HepG2 (cell line): ENCODE data around the gene FAM184B. TPM values are rescaled to one million over a fixed set of nuclear protein-coding genes. Genes with fewer than 3 reads are reported as not detected.
"Not testable (repeated sequence)": the region's sequence is repeated elsewhere in the genome, so short reads cannot be mapped to it uniquely, and the experiment has no call there.

ENCODE experiments used
- ATAC-seq: fragments of 200-7000 bp; cut with Tn5 transposase; 3 replicates; pipeline ENCODE4 v1.9.1; 2020; ENCODE audit warnings: mild to moderate bottlenecking, moderate library complexity
- BruUV-seq: library from RNA; stranded (reverse); fragments of 400-500 nt; replicated peaks from 2 replicates; lab custom pipeline; 2021; lab: Mats Ljungman, UMichigan
- CTCF ChIA-PET: fragments of 300-600 bp; formaldehyde crosslinking; extraction: SDS; loops from one replicate; lab custom pipeline; 2021; ENCODE audit warnings: low total read pairs, inconsistent platforms, low intra/inter-chr PET ratio; lab: Yijun Ruan, JAX
- POLR2A ChIA-PET: fragments of 350-600 bp; sonication (Branson Sonifier 250); formaldehyde crosslinking; loops from one replicate; lab custom pipeline; 2020; ENCODE audit warnings: antibody characterized with exemption, inconsistent platforms; lab: Yijun Ruan, JAX
- DNase-seq: peaks from one replicate; pipeline ENCODE4 v3.0.0-alpha.2; 2015; ENCODE audit warnings: low spot score
- FAIRE-seq: peaks from 3 replicates; lab custom pipeline; 2011; peaks lifted over from hg19 to GRCh38; lab: Jason Lieb, UNC
- H2AFZ ChIP-seq: one replicate; pipeline ENCODE4 v1.6.1; 2011; ENCODE audit warnings: low read length, inconsistent platforms
- H3K27ac ChIP-seq: fragments of 300-600 bp; 3 replicates; pipeline ENCODE4 v1.8.0; 2011; ENCODE audit warnings: mixed run types, mild to moderate bottlenecking, mixed read lengths, low read length, inconsistent platforms; ENCODE audit not compliant: insufficient read depth; ENCODE audit errors: extremely low read length
- H3K27me3 ChIP-seq, 2 experiments: fragments of 200-600 bp in 1 of 2; 2 replicates in 1 of 2; 3 replicates in 1 of 2; pipeline versions ENCODE4 v1.6.0 to v1.8.0; 2011; ENCODE audit warnings: low read length in 2 of 2, mild to moderate bottlenecking in 2 of 2, moderate library complexity in 2 of 2, inconsistent platforms in 1 of 2; ENCODE audit not compliant: insufficient read depth in 2 of 2, control insufficient read depth in 1 of 2
- H3K36me3 ChIP-seq, 2 experiments: fragments of 200-600 bp in 1 of 2; replicated peaks in 1 of 2; 2 replicates in 1 of 2; 3 replicates in 1 of 2; pipeline versions ENCODE4 v1.5.1 to v1.8.0; 2011; ENCODE audit warnings: low read length in 2 of 2, inconsistent platforms in 1 of 2; ENCODE audit not compliant: insufficient read depth in 2 of 2, control insufficient read depth in 1 of 2
- H3K4me1 ChIP-seq: 2 replicates; pipeline ENCODE4 v1.5.1; 2012; ENCODE audit warnings: low read length, inconsistent platforms; ENCODE audit not compliant: insufficient read depth
- H3K4me2 ChIP-seq: 2 replicates; pipeline ENCODE4 v1.6.0; 2011; ENCODE audit warnings: low read depth, low read length, inconsistent platforms
- H3K4me3 ChIP-seq, 3 experiments: fragments of 200-600 bp in 1 of 3; sonication (generic), shearing (Covaris generic) in 1 of 3; replicated peaks in 1 of 3; 2 replicates each; pipeline ENCODE4 v1.5.1; 2011 to 2016; ENCODE audit warnings: low read length in 3 of 3, inconsistent platforms in 2 of 3, low read depth in 2 of 3, mild to moderate bottlenecking in 2 of 3, control low read depth in 1 of 3, mixed read lengths in 1 of 3; ENCODE audit not compliant: insufficient read depth in 1 of 3
- H3K79me2 ChIP-seq: one replicate; pipeline ENCODE4 v1.6.1; 2011; ENCODE audit warnings: low read length, inconsistent platforms; ENCODE audit not compliant: insufficient read depth
- H3K9ac ChIP-seq: 2 replicates; pipeline ENCODE4 v1.6.0; 2011; ENCODE audit warnings: mild to moderate bottlenecking, low read depth, low read length, inconsistent platforms; ENCODE audit not compliant: insufficient read depth
- H3K9me3 ChIP-seq: 2 replicates; pipeline ENCODE4 v1.5.1; 2012; ENCODE audit warnings: mild to moderate bottlenecking, low read length
- H4K20me1 ChIP-seq: 2 replicates; pipeline ENCODE4 v1.6.0; 2011; ENCODE audit warnings: inconsistent platforms, mild to moderate bottlenecking, low read length, moderate library complexity; ENCODE audit not compliant: insufficient read depth
- ARID5B ChIP-seq: IDR thresholded peaks from 2 replicates; pipeline ENCODE4 v1.4.0; 2020; ENCODE audit warnings: mild to moderate bottlenecking, missing genetic modification reagents
- KIAA2018 ChIP-seq: sonication (generic); formaldehyde crosslinking; IDR thresholded peaks from 2 replicates; pipeline ENCODE4 v1.5.0; 2020; ENCODE audit warnings: mild to moderate bottlenecking, missing genetic modification reagents, borderline replicate concordance
- MTA3 ChIP-seq: sonication (generic); formaldehyde crosslinking; IDR thresholded peaks from 2 replicates; pipeline ENCODE4 v1.4.0; 2020; ENCODE audit warnings: missing genetic modification reagents
- RCOR2 ChIP-seq: IDR thresholded peaks from 2 replicates; pipeline ENCODE4 v1.6.1; 2016; ENCODE audit warnings: missing biosample characterization, missing genetic modification reagents
- SALL1 ChIP-seq: sonication (generic); formaldehyde crosslinking; IDR thresholded peaks from 2 replicates; pipeline ENCODE4 v1.8.0; 2022; ENCODE audit warnings: mild to moderate bottlenecking, missing genetic modification reagents
- SCMH1 ChIP-seq: sonication (generic); formaldehyde crosslinking; IDR thresholded peaks from 2 replicates; pipeline ENCODE4 v1.9.0; 2021; ENCODE audit warnings: missing genetic modification reagents, mild to moderate bottlenecking, borderline replicate concordance
- SP2 ChIP-seq: sonication (generic); formaldehyde crosslinking; IDR thresholded peaks from 2 replicates; pipeline ENCODE4 v1.5.1; 2020; ENCODE audit warnings: mild to moderate bottlenecking, missing genetic modification reagents
- WGBS: methylation state at CpG from one replicate; pipeline ENCODE4 v1.1.6; 2017; ENCODE audit warnings: low lambda C conversion rate; 5-methylcytosine and 5-hydroxymethylcytosine counted together
- in situ Hi-C: cut with HindIII; loops from 2 replicates; pipeline ENCODE4 v1.10.0; 2017; ENCODE audit warnings: low pct_unique_long_range_greater_than_20kb; ENCODE audit not compliant: extremely low pct_ligation_motif_present
- intact Hi-C: fragments of 100-400 bp; cut with micrococcal nuclease; formaldehyde crosslinking; loops from one replicate; pipeline ENCODE4 v1.10.0; 2022; ENCODE audit not compliant: unreplicated experiment
- polyA plus RNA-seq, 8 experiments: library from polyadenylated mRNA; depleted of rRNA in 3 of 8; stranded (reverse) in 7 of 8; unstranded in 1 of 8; fragments of >200 nt; fragmentation: Illumina TruSeq in 4 of 8; extraction: Trizol in 4 of 8; gene quantifications; 2 replicates each; pipeline versions ENCODE4 v1.2.1 to v1.2.3, GENCODE V29; 2011 to 2016; ENCODE audit warnings: low read depth in 4 of 8, missing spikeins in 1 of 8, mixed read lengths in 1 of 8; ENCODE audit not compliant: insufficient read depth in 1 of 8
- total RNA-seq, 5 experiments: library from RNA; depleted of rRNA; stranded (reverse); fragments of >200 nt; fragmentation: Illumina TruSeq; extraction: Trizol; gene quantifications; 2 replicates each; pipeline ENCODE4 v1.2.3, GENCODE V29; 2016; ENCODE audit warnings: low read depth in 1 of 5

FAM184B gene
- total and polyA plus RNA-seq, 2 of the 13 experiments (the other 11 are each of a cell fraction or from before 2014, with no cell fraction given): not detected

- ATAC-seq, H4K20me1 ChIP-seq, H3K9ac ChIP-seq, BruUV-seq, H3K9me3 ChIP-seq, in situ Hi-C loops, H3K79me2 ChIP-seq, CTCF ChIA-PET, H2AFZ ChIP-seq, DNase-seq, H3K27me3 ChIP-seq, intact Hi-C loops, H3K4me1 ChIP-seq, H3K27ac ChIP-seq, POLR2A ChIA-PET, H3K4me3 ChIP-seq, H3K4me2 ChIP-seq, FAIRE-seq, H3K36me3 ChIP-seq: not testable (repeated sequence)
- 31% methylated on average over 4 of the region's 4 CpGs for WGBS
These were observed 96.8 kb downstream of the FAM184B start for GRCh38 chr4:17684648-17685047.

GRCh38 chr4:17682222-17682566 lies 99.2 kb downstream of the FAM184B start:
- in situ Hi-C loops: no loop called here
- BruUV-seq: no TSS peak
- H3K27me3 ChIP-seq: no peaks in the 10 kb centered on the region
- ATAC-seq (no peak), DNase-seq (no peak), FAIRE-seq (no peak)
- CTCF ChIA-PET: no interaction called here
- no peaks in the 10 kb centered on the region for H3K36me3 ChIP-seq
- H3K4me1 ChIP-seq: no peaks in the 10 kb centered on the region
- no peak overlapping the region for H3K4me3 ChIP-seq
- no peak overlapping the region for H2AFZ ChIP-seq
- no peaks in the 10 kb centered on the region; the same call in 1 of the 2 replicates for H4K20me1 ChIP-seq
- intact Hi-C loops: no loop called here
- no peak overlapping the region for H3K4me2 ChIP-seq
- POLR2A ChIA-PET: no interaction called here
- H3K79me2 ChIP-seq: no peaks in the 10 kb centered on the region
- H3K27ac ChIP-seq: no peak overlapping the region
- WGBS: 2% methylated on average over 2 of the region's 2 CpGs
- no peaks in the 10 kb centered on the region for H3K9me3 ChIP-seq
- no peak overlapping the region for H3K9ac ChIP-seq
- TF ChIP-seq SP2 (CRISPR knock-in tag): no peak
- no peak for TF ChIP-seq SCMH1 (CRISPR knock-in tag)
- TF ChIP-seq ARID5B (CRISPR knock-in tag): no peak
- no peak for TF ChIP-seq RCOR2 (CRISPR knock-in tag)
- TF ChIP-seq KIAA2018 (CRISPR knock-in tag): no peak
- no peak for TF ChIP-seq SALL1 (CRISPR knock-in tag)
- TF ChIP-seq MTA3 (CRISPR knock-in tag): no peak
